GM12801 (cell line): ENCODE measurements around the gene AHCTF1.

Source experiments
- TF ChIP-seq, protein P1 (sequence below): IDR thresholded peaks from one replicate; pipeline ENCODE4 v1.5.1; 2011; ENCODE audit warnings: control low read depth; ENCODE audit not compliant: insufficient read length; ENCODE audit errors: extremely low read depth

AHCTF1 gene

GRCh38 chr1:246966502-246966901 lies 34.8 kb upstream of the AHCTF1 start:
- TF ChIP-seq, protein P1, sequence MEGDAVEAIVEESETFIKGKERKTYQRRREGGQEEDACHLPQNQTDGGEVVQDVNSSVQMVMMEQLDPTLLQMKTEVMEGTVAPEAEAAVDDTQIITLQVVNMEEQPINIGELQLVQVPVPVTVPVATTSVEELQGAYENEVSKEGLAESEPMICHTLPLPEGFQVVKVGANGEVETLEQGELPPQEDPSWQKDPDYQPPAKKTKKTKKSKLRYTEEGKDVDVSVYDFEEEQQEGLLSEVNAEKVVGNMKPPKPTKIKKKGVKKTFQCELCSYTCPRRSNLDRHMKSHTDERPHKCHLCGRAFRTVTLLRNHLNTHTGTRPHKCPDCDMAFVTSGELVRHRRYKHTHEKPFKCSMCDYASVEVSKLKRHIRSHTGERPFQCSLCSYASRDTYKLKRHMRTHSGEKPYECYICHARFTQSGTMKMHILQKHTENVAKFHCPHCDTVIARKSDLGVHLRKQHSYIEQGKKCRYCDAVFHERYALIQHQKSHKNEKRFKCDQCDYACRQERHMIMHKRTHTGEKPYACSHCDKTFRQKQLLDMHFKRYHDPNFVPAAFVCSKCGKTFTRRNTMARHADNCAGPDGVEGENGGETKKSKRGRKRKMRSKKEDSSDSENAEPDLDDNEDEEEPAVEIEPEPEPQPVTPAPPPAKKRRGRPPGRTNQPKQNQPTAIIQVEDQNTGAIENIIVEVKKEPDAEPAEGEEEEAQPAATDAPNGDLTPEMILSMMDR: no peak

DNA sequence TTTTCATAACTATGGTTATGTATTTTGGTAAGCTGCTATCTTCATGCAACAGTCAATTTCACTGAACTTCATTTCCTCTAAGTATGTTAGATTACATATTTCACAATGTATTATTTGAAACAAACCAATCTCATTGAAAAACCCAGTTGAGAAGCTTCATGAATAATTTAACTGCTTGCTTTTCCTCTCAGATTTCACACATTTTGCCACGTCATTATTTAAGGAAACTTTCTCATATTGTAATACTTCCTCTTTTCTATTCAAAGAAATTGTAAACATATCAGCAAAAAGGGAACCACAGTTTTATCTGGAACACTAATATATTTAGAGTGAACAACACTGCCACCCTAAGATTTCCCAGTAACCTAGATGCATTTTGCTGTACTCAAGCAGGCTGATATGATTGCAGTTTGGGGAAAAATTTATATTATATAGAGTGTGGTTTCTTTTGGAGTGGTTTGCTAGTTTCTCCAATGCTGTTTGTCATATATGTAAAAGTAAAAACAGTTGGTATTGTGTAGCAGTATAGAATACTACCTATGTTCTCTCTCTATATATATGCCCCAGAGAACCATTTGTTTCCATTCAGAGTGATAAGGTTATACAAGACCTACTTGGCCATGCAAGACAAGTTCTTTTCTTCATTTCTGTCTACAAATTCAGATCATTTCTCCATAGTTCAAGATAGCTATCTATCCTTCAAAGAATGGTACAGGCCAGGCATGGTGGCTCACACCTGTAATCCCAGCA lies 28.4 kb upstream of the AHCTF1 start:
- TF ChIP-seq, protein P1: no peak

DNA sequence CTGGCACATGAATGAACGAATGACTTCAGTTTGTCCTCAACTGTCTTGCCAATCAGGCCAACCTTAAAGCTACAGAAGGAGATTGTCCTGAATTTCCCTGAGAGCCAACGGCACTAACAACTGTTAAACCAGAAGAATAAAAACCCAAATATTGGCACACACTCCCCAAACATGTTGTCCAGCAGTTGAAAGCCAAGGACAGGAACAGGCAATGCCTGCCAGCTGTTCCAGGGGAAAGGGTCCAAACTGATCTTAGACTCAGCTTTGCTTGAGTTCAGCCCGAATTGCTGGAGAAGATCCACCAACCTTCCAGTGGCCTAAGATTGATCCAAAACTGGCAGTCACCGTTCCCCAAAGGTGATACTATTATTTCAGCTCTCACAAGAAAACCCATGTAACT lies 22.4 kb upstream of the AHCTF1 start:
- TF ChIP-seq, protein P1: no peak

DNA sequence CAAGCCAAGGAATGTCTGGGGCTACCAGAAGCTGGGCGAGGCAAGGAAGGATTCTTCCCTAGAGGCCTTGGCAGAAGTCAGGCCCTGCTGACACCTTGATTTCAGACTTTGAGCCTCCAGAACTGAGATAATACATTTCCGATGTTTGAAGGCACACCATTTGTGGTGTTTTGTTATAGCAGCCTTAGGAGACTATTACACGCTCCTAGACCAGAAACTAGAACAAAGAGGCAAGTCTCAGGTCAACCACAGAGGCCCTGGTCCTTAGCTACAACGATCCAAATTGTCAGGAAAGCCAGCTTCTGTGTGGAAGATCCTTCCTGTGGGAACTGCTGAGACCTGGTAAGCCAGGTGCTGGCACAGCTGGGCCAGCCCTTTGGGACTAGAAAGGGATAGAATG lies 19.7 kb upstream of the AHCTF1 start:
- TF ChIP-seq, protein P1: no peak

DNA sequence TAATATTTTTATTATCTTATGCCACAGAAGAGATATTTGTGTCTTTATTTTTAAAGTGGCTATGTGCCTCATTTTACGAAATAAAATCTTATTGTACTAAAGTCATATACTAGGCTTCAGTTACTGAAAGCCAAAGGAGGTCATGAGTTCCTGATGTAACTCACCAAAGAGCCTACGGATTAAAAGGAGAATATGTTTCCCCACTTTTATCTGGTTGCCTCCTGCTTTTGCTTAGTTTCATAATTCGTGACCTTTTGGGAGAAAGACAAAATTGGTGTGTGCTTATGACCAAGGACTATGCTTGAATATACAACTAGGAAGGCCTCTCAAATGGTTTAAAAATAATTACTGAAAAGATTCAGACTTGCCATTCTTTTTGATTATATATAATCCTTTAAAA lies 18.2 kb upstream of the AHCTF1 start:
- TF ChIP-seq, protein P1: no peak

DNA sequence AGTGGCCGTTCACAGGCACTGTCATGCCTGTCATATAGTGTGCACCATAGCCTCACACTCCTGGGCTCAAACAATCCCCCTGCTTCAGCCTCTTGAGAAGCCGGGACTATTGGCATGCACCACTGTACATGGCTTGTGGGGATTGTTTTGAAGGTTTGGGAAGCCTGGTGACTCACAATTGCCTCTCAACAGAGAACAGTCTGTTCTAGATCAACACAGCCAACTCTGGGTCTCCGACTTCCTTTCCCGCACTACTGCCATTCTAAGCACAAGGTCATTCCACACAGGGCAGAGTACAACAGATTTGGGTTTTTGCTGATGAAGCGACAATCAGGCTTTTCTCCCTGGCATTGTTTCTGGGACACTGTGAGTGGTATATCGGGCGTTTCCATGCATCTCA lies 15.5 kb upstream of the AHCTF1 start:
- TF ChIP-seq, protein P1: no peak

- TF ChIP-seq, protein P1: no peak
Measured at GRCh38 chr1:246946366-246946765, 14.6 kb upstream of the AHCTF1 start.
